Medulla oblongata (tissue), 1 donor: ENCODE data around the gene TSHZ2.
A peak's percentile ranks its signal among the peaks of the same experiment; 100 is the strongest.

ENCODE experiments used
- DNase-seq: peaks from one replicate; pipeline ENCODE4 v3.0.0-alpha.2; 2015; ENCODE audit errors: extremely low spot score

TSHZ2 gene

GRCh38 chr20:53161073-53161472 is 188.9 kb downstream of the TSHZ2 start:
- DNase-seq: no peak

- DNase-seq: no peak
These were observed 189.3 kb downstream of the TSHZ2 start for GRCh38 chr20:53161473-53161872.

- DNase-seq: peak; percentile 7
These were observed 190.2 kb downstream of the TSHZ2 start for GRCh38 chr20:53162251-53162835.

- peak; percentile 9 for DNase-seq
These were observed 191.3 kb downstream of the TSHZ2 start for GRCh38 chr20:53163486-53163885.

GRCh38 chr20:53164072-53164471 is 191.9 kb downstream of the TSHZ2 start:
- DNase-seq: no peak

GRCh38 chr20:53165452-53165851 is 193.3 kb downstream of the TSHZ2 start:
- no peak for DNase-seq

- DNase-seq: no peak
These were observed 196.3 kb downstream of the TSHZ2 start for GRCh38 chr20:53168491-53168890.

GRCh38 chr20:53170196-53170595 is 198.0 kb downstream of the TSHZ2 start:
- no peak for DNase-seq

GRCh38 chr20:53171065-53171464 is 198.9 kb downstream of the TSHZ2 start:
- no peak for DNase-seq

GRCh38 chr20:53174454-53174853 is 202.3 kb downstream of the TSHZ2 start:
- no peak for DNase-seq

GRCh38 chr20:53175135-53175780 is 203.1 kb downstream of the TSHZ2 start:
- no peak for DNase-seq

GRCh38 chr20:53176134-53176533 is 204.0 kb downstream of the TSHZ2 start:
- no peak for DNase-seq

GRCh38 chr20:53177687-53178086 is 205.5 kb downstream of the TSHZ2 start:
- no peak for DNase-seq

GRCh38 chr20:53179749-53180148 is 207.6 kb downstream of the TSHZ2 start:
- DNase-seq: no peak

GRCh38 chr20:53180928-53181362 is 208.8 kb downstream of the TSHZ2 start:
- DNase-seq: no peak

- DNase-seq: no peak
These were observed 209.8 kb downstream of the TSHZ2 start for GRCh38 chr20:53181866-53182376.

GRCh38 chr20:53183181-53183580 is 211.0 kb downstream of the TSHZ2 start:
- DNase-seq: no peak

GRCh38 chr20:53186635-53187034 is 214.5 kb downstream of the TSHZ2 start:
- no peak for DNase-seq

GRCh38 chr20:53187392-53188068 is 215.4 kb downstream of the TSHZ2 start:
- no peak for DNase-seq

- no peak for DNase-seq
These were observed 218.1 kb downstream of the TSHZ2 start for GRCh38 chr20:53190225-53190624.

GRCh38 chr20:53191957-53192356 is 219.8 kb downstream of the TSHZ2 start:
- no peak for DNase-seq

- DNase-seq: no peak
These were observed 222.4 kb downstream of the TSHZ2 start for GRCh38 chr20:53194306-53195290.
